Activated CD4-positive, alpha-beta T cell treated with anti-CD3 and anti-CD28 coated beads, Interleukin-2, amount 50 U/mL, for 24 hours (primary cell): ENCODE measurements around the gene ATG4B.
"Not testable (repeated sequence)": the region's sequence is repeated elsewhere in the genome, so short reads cannot be mapped to it uniquely, and the experiment has no call there.

ENCODE experiments used
- DNase-seq, 2 donors: peaks; one replicate each; pipeline ENCODE4 v3.0.0-alpha.2; 2020; ENCODE audit warnings: low read depth in 1 of 2, low spot score in 1 of 2

The ATG4B gene

GRCh38 chr2:241660593-241661213 is 23.2 kb downstream of the ATG4B start:
- DNase-seq = no peak

DNA sequence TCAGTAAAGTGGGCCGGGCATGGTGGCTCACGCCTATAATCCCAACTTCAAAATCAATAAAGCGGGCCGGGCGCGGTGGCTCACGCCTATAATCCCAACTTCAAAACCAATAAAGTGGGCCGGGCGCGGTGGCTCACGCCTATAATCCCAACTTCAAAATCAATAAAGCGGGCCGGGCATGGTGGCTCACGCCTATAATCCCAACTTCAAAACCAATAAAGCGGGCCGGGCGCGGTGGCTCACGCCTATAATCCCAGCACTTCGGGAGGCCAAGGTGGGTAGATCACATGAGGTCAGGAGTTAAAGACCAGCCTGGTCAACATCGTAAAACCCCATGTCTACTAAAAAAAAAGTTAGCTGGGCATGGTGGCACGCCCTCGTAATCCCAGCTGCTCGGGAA is 25.2 kb downstream of the ATG4B start:
- DNase-seq = not testable (repeated sequence)

GRCh38 chr2:241665731-241666440 is 28.4 kb downstream of the ATG4B start:
- DNase-seq = no peak

GRCh38 chr2:241666627-241667400 is 29.3 kb downstream of the ATG4B start:
- DNase-seq = no peak

DNA sequence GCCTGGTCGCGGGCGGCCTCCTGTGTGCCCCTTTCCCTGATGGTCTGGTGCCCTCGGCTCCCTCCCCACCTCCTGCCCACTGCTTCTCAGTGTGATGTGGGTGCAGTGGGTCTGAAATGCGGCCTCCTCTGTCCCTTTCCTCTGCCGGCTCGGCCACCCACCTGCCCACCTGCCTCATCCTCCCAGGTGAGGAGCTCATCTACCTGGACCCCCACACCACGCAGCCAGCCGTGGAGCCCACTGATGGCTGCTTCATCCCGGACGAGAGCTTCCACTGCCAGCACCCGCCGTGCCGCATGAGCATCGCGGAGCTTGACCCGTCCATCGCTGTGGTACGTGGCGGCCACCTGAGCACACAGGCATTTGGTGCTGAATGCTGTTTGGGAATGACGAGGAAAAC is 30.9 kb downstream of the ATG4B start:
- DNase-seq = no peak

DNA sequence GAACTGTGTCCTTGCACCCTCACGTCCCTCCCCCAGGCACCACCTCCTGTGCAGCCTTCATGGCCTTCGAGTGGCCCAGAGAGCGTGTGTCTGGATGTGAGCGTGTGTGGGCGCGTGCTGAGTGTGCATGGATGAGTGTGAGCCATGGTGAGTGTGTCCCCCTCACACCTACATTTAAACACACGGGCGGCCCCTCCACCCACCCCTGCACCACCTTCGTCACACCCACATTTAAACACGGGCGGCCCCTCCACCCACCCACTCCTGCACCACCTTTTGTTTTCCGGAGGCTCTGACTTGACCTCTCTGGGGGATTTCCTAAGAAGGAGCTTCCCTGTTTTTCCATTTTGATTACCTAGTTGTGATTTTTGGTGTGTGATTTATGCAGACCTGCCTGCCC is 31.3 kb downstream of the ATG4B start:
- no peak for DNase-seq

DNA sequence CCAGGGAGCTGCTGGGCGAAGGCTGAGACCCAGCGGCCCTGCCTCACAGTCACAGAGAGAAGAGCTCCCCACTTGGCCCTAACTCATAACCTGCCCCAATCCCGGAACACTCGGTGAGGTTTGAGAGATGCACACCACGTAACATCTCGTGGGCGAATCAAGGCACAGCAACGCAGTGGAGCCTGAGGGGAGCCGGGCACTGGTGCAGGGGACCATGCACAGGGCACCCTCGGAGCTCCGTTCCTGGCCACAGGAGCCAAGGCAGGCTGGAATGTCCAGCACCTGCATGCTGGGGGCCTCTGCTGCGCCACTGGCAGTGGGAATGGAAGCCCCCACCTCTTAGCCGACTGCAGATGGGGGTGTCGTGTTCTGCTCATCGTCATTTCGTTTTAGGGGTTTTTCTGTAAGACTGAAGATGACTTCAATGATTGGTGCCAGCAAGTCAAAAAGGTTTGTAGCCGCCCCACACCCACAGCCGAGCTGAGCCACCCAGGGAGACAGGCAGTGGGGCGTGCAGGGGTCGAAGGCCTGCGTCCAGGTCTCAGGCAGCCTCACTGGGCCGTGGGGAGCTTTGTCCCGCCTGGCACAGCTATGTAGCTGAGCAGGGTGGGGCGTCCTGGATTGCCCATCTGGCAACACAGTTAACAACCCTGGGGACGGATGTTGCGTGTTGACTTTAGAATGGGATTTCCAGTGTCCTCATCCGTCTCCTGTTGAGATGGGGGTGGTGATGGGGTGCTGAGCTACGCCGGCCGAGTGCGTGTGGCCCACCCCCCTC is 33.0 kb downstream of the ATG4B start:
- no peak for DNase-seq

- no peak for DNase-seq
Observed at GRCh38 chr2:241671457-241672240, 34.2 kb downstream of the ATG4B start.

DNA sequence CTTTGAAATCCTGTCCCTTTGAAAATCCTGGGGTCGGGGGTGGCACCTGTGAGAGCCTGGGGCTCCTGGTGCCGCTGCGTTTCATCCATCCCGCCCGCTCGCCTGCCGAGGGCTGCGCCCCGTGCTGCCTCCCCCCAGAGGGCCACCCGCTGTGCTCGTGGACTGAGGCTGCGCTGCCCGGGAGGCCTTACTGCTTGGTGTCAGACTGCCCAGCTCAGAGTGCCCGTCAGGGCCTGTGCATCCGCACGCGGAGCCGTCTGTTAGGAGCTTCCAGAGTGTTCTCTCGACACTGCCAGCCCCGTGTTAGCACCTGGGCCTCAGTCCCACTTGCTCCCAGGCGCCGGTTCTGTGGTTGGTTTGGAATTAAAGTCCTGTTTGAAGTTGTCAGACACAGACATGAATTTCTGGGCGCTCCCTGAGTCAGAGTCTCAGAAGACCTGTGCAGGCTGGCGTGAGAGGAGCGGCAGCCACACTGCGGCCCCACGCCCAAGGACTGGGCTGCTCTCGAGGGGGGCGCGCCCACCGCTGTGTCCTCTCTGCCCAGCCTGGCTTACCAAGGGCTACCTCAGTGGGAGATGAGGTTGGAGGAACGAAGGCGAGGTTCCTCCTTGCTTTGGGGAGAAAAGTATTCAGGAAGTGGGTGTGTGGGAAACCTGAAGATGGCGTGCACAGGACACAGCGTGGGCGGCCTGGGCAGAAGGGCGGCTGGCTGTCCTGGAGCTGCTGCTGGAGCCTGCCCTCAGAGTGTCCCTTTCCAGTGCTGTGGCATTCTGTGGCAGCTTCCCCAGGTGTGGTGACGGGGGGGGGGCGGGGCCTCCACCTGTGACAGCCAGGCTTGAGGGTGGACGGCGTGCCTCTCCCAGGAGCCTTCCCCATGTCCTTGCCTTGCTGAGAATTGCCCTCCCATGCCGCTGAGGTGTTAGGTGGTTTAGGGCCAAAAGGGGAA is 35.0 kb downstream of the ATG4B start:
- no peak for DNase-seq

- DNase-seq = no peak
Observed at GRCh38 chr2:241673189-241673663, 35.7 kb downstream of the ATG4B start.

GRCh38 chr2:241673797-241674725 is 36.6 kb downstream of the ATG4B start:
- no peak for DNase-seq

GRCh38 chr2:241675885-241676284 is 38.4 kb downstream of the ATG4B start:
- no peak for DNase-seq

- DNase-seq = no peak
Observed at GRCh38 chr2:241676665-241677064, 39.2 kb downstream of the ATG4B start.

- no peak for DNase-seq
Observed at GRCh38 chr2:241677392-241677791, 39.9 kb downstream of the ATG4B start.

GRCh38 chr2:241678307-241678706 is 40.8 kb downstream of the ATG4B start:
- no peak for DNase-seq

GRCh38 chr2:241678784-241679540 is 41.5 kb downstream of the ATG4B start:
- no peak for DNase-seq

- DNase-seq = no peak
Observed at GRCh38 chr2:241680044-241680443, 42.6 kb downstream of the ATG4B start.
